Testis (tissue), 3 donors: ENCODE measurements around the gene RNF157. TPM values are rescaled to one million over a fixed set of nuclear protein-coding genes. Genes with fewer than 3 reads are reported as not detected.
A peak's percentile ranks its signal among the peaks of the same experiment; 100 is the strongest.

Source experiments
- DNase-seq: peaks from one replicate; pipeline ENCODE4 v3.0.0-alpha.2; 2019
- H3K27ac ChIP-seq, 2 donors: fragments of 200-600 bp; sonication (generic); one replicate each; pipeline ENCODE4 v1.5.1; 2019
- H3K27me3 ChIP-seq: fragments of 200-600 bp; sonication (generic); one replicate; pipeline ENCODE4 v1.5.1; 2019
- H3K36me3 ChIP-seq: fragments of 200-600 bp; sonication (generic); one replicate; pipeline ENCODE4 v1.5.1; 2017; ENCODE audit warnings: low read depth; ENCODE audit errors: missing control alignments
- H3K4me1 ChIP-seq: fragments of 200-600 bp; sonication (generic); one replicate; pipeline ENCODE4 v1.5.1; 2019
- H3K4me3 ChIP-seq, 2 donors: fragments of 200-600 bp; sonication (generic); one replicate each; pipeline ENCODE4 v1.5.1; 2017 to 2019
- H3K9me3 ChIP-seq: fragments of 200-600 bp; sonication (generic); one replicate; pipeline ENCODE4 v1.5.1; 2017
- CTCF ChIP-seq, 3 experiments: fragments of 450-650 bp in 2 of 3; fragments of 200-600 bp in 1 of 3; sonication (generic) in 1 of 3; IDR thresholded peaks; one replicate each; pipeline ENCODE4 v1.5.1; 2016 to 2019; ENCODE audit warnings: antibody characterized with exemption in 3 of 3, mild to moderate bottlenecking in 2 of 3, moderate library complexity in 1 of 3
- POLR2A ChIP-seq: fragments of 450-650 bp; IDR thresholded peaks from one replicate; pipeline ENCODE4 v1.6.1; 2017; ENCODE audit warnings: antibody characterized with exemption, mild to moderate bottlenecking, moderate library complexity
- WGBS, 2 donors: methylation state at CpG; one replicate each; pipeline ENCODE4 v1.1.5; 2018; 5-methylcytosine and 5-hydroxymethylcytosine counted together
- intact Hi-C: fragments of 100-400 bp; cut with DNase I; formaldehyde crosslinking; loops from one replicate; pipeline ENCODE4 v1.15.1; 2023; ENCODE audit warnings: low total_unique reads
- polyA plus RNA-seq: library from polyadenylated mRNA; stranded (reverse); fragments of 350-450 nt; fragmentation: Illumina TruSeq; extraction: RNeasy Lipid Tissue Mini Kit (QIAGEN cat#74804); gene quantifications from one replicate; pipeline ENCODE4 v1.2.3, GENCODE V29; 2014; ENCODE audit warnings: low read depth, low replicate concordance; ENCODE audit not compliant: insufficient read depth
- total RNA-seq, 2 donors: library from RNA; depleted of rRNA; stranded (reverse); fragments of >200 nt; gene quantifications; one replicate each; pipeline ENCODE4 v1.2.3, GENCODE V29; 2016

RNF157 gene
- total and polyA plus RNA-seq, 3 donors from 2014 or later: 98.8 to 108 (median 101) TPM

DNA sequence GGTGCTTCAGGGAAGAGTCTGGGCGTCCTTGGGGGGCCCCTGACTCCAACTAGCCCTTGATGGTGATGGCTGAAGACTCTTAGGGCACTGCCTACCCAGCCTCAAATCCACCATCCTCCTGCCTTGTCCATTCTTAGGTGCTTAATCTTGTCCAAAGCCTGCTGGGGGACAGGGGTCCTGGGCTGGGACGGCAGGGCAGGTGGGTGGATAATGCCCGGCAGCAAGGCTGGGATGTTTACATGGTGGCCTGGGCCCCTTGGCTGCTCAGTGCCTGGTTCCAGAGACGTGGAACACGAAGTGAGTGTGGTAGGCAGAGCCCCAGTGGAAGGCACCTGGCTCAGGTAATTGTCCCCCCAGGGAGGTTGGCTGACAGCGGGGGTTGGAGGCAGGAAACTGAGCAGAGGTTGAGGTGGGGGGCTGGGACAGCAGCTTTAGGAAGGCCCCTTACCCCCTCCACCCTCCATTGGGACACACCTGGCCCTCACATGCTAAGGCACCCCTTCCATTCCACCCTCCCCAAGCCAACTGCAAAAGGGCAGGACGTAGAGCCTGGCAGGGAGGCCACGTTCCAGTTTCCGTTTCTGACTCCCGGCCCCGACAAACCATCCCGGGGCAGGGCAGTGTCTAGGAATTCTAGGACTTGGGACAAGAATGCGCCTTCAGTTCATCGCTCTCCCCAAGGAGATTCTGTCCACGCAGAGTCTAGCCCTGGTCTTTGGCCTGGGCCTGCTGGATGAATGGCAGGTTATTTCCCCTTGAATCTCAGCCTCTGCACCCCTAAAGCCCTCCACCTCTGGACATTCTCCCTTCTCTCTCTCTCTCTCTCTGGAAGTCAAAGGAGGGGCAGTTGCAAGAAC is 101.2 kb downstream of the RNF157 start:
- no peak for DNase-seq
- Histone ChIP-seq H3K27me3 (no peaks in the 10 kb centered on the region), H3K27ac (no peak overlapping the region)

GRCh38 chr17:76138234-76138895 is 101.9 kb downstream of the RNF157 start:
- Histone ChIP-seq H3K9me3 (no peaks in the 10 kb centered on the region), H3K27ac (no peak overlapping the region), H3K36me3 (no peaks in the 10 kb centered on the region), H3K4me3 (no peak overlapping the region), H3K27me3 (no peaks in the 10 kb centered on the region), H3K4me1 (peaks cover 11% of the 10 kb centered on the region)
- intact Hi-C loops: no loop called here
- no peak for TF ChIP-seq POLR2A
- TF ChIP-seq CTCF (IDR thresholded peaks at IDR 0.05): no peak
- WGBS, 2 donors: 56 to 74% methylated on average over 10 to 23 of the region's 23 CpGs
- DNase-seq: no peak

More for the DNA sequence above, 101.2 kb downstream of the RNF157 start:
- Histone ChIP-seq H3K4me3 (peak overlapping the region; percentile 50 to 71), H3K36me3 (no peaks in the 10 kb centered on the region), H3K4me1 (peaks cover 11% of the 10 kb centered on the region), H3K9me3 (no peaks in the 10 kb centered on the region)
- no peak for TF ChIP-seq POLR2A
- no peak for TF ChIP-seq CTCF (IDR thresholded peaks at IDR 0.05)
- intact Hi-C loops: no loop called here
- 66 to 68% methylated on average over 10 to 15 of the region's 15 CpGs for WGBS, 2 donors

GRCh38 chr17:76137351-76138233 is 102.7 kb downstream of the RNF157 start:
- Histone ChIP-seq H3K36me3 (no peaks in the 10 kb centered on the region), H3K9me3 (no peaks in the 10 kb centered on the region), H3K27me3 (no peaks in the 10 kb centered on the region), H3K4me1 (peaks cover 17% of the 10 kb centered on the region), H3K27ac (no peak overlapping the region), H3K4me3 (no peak overlapping the region)
- no peak for DNase-seq
- WGBS, 2 donors: 75 to 86% methylated on average over 14 to 54 of the region's 54 CpGs
- intact Hi-C loops: no loop called here
- no peak for TF ChIP-seq POLR2A
- TF ChIP-seq CTCF (IDR thresholded peaks at IDR 0.05): no peak

GRCh38 chr17:76137001-76137350 is 103.3 kb downstream of the RNF157 start:
- Histone ChIP-seq H3K27me3 (no peaks in the 10 kb centered on the region), H3K9me3 (no peaks in the 10 kb centered on the region), H3K4me1 (peaks cover 14% of the 10 kb centered on the region), H3K4me3 (no peak overlapping the region), H3K36me3 (no peaks in the 10 kb centered on the region), H3K27ac (no peak overlapping the region)
- intact Hi-C loops: no loop called here
- no peak for TF ChIP-seq CTCF (IDR thresholded peaks at IDR 0.05)
- TF ChIP-seq POLR2A: no peak
- WGBS, 2 donors: 72 to 91% methylated on average over 6 to 7 of the region's 7 CpGs
- no peak for DNase-seq
